HepG2 (cell line): ENCODE results near the gene CTDNEP1. TPM values are rescaled to one million over a fixed set of nuclear protein-coding genes. Genes with fewer than 3 reads are reported as not detected.

Source experiments
- BORCS8-MEF2B ChIP-seq: sonication (generic); formaldehyde crosslinking; IDR thresholded peaks from 2 replicates; pipeline ENCODE4 v1.8.0; 2022; ENCODE audit warnings: mild to moderate bottlenecking, missing genetic modification reagents
- CBX1 ChIP-seq: IDR thresholded peaks from one replicate; pipeline ENCODE4 v1.6.1; 2016; ENCODE audit warnings: antibody characterized with exemption, low read depth
- HDAC1 ChIP-seq: sonication (generic); formaldehyde crosslinking; IDR thresholded peaks from 2 replicates; pipeline ENCODE4 v1.5.1; 2020; ENCODE audit warnings: mild to moderate bottlenecking, missing genetic modification reagents
- HDAC6 ChIP-seq: fragments of 200-600 bp; sonication (generic); IDR thresholded peaks from 2 replicates; pipeline ENCODE4 v1.7.0; 2017; ENCODE audit warnings: mild to moderate bottlenecking, antibody characterized with exemption, low read length, low read depth
- KAT7 ChIP-seq: IDR thresholded peaks from 2 replicates; pipeline ENCODE4 v1.6.1; 2018; ENCODE audit warnings: borderline replicate concordance, missing compliant biosample characterization
- KDM4B ChIP-seq: sonication (generic); formaldehyde crosslinking; IDR thresholded peaks from 2 replicates; pipeline ENCODE4 v1.4.0; 2020; ENCODE audit warnings: missing genetic modification reagents
- KLF16 ChIP-seq, 2 experiments: sonication (generic) in 1 of 2; formaldehyde crosslinking in 1 of 2; IDR thresholded peaks; 2 replicates each; pipeline versions ENCODE4 v1.6.1 to v1.8.0; 2016 to 2023; ENCODE audit warnings: missing genetic modification reagents in 2 of 2, missing compliant biosample characterization in 1 of 2
- MAFG ChIP-seq: sonication (generic); formaldehyde crosslinking; IDR thresholded peaks from 2 replicates; pipeline ENCODE4 v1.5.1; 2020; ENCODE audit warnings: mild to moderate bottlenecking, missing genetic modification reagents
- NFE2L2 ChIP-seq: fragments of 150-350 bp; IDR thresholded peaks from 2 replicates; pipeline ENCODE4 v1.6.1; 2014; ENCODE audit warnings: low read length
- PCBP1 ChIP-seq: fragments of 200-400 bp; formaldehyde crosslinking; IDR thresholded peaks from 2 replicates; pipeline ENCODE4 v1.6.1; 2017; ENCODE audit warnings: mild to moderate bottlenecking, low read depth, low read length, borderline replicate concordance
- PRMT3 ChIP-seq: sonication (generic); formaldehyde crosslinking; IDR thresholded peaks from 2 replicates; pipeline ENCODE4 v1.8.1; 2022; ENCODE audit warnings: low read depth, mild to moderate bottlenecking, moderate library complexity, missing genetic modification reagents, borderline replicate concordance
- SOX6 ChIP-seq, 2 experiments: fragments of 450-650 bp in 1 of 2; sonication (generic) in 1 of 2; formaldehyde crosslinking in 1 of 2; IDR thresholded peaks; 2 replicates each; pipeline versions ENCODE4 v1.4.0 to v1.6.1; 2017 to 2020; ENCODE audit warnings: antibody characterized with exemption in 1 of 2, mild to moderate bottlenecking in 1 of 2, missing genetic modification reagents in 1 of 2
- TAF1 ChIP-seq: sonication (generic); formaldehyde crosslinking; IDR thresholded peaks from 2 replicates; pipeline ENCODE4 v1.4.0; 2020; ENCODE audit warnings: missing genetic modification reagents
- TAF15 ChIP-seq: fragments of 200-400 bp; formaldehyde crosslinking; IDR thresholded peaks from one replicate; pipeline ENCODE4 v1.6.1; 2018; ENCODE audit warnings: mild to moderate bottlenecking, low read depth, low read length; ENCODE audit not compliant: poor library complexity, severe bottlenecking
- ZBTB37 ChIP-seq: sonication (generic); formaldehyde crosslinking; IDR thresholded peaks from 2 replicates; pipeline ENCODE4 v1.4.0; 2020; ENCODE audit warnings: mild to moderate bottlenecking, missing genetic modification reagents
- ZFAT ChIP-seq: sonication (generic); formaldehyde crosslinking; conservative IDR thresholded peaks from 2 replicates; pipeline ENCODE4 v1.8.1; 2023; ENCODE audit warnings: missing genetic modification reagents, inconsistent platforms
- ZNF337 ChIP-seq: sonication (generic); formaldehyde crosslinking; IDR thresholded peaks from 2 replicates; pipeline ENCODE4 v1.5.1; 2020; ENCODE audit warnings: missing genetic modification reagents, low read depth, mild to moderate bottlenecking, borderline replicate concordance
- ZSCAN12 ChIP-seq: sonication (generic); formaldehyde crosslinking; IDR thresholded peaks from 2 replicates; pipeline ENCODE4 v1.9.0; 2021; ENCODE audit warnings: mild to moderate bottlenecking, missing genetic modification reagents
- ZSCAN30 ChIP-seq: sonication (generic); formaldehyde crosslinking; IDR thresholded peaks from 2 replicates; pipeline ENCODE4 v1.5.0; 2020; ENCODE audit warnings: mild to moderate bottlenecking, missing genetic modification reagents
- ZSCAN9 ChIP-seq: IDR thresholded peaks from 2 replicates; pipeline ENCODE4 v1.6.1; 2016; ENCODE audit warnings: borderline replicate concordance
- polyA plus RNA-seq, 8 experiments: library from polyadenylated mRNA; depleted of rRNA in 3 of 8; stranded (reverse) in 7 of 8; unstranded in 1 of 8; fragments of >200 nt; fragmentation: Illumina TruSeq in 4 of 8; extraction: Trizol in 4 of 8; gene quantifications; 2 replicates each; pipeline versions ENCODE4 v1.2.1 to v1.2.3, GENCODE V29; 2011 to 2016; ENCODE audit warnings: low read depth in 4 of 8, missing spikeins in 1 of 8, mixed read lengths in 1 of 8; ENCODE audit not compliant: insufficient read depth in 1 of 8
- total RNA-seq, 5 experiments: library from RNA; depleted of rRNA; stranded (reverse); fragments of >200 nt; fragmentation: Illumina TruSeq; extraction: Trizol; gene quantifications; 2 replicates each; pipeline ENCODE4 v1.2.3, GENCODE V29; 2016; ENCODE audit warnings: low read depth in 1 of 5
- TF ChIP-seq, protein P1 (sequence below): IDR thresholded peaks from 2 replicates; pipeline ENCODE4 v1.6.1; 2016; ENCODE audit warnings: control low read depth
- TF ChIP-seq, protein P2 (sequence below): sonication (generic); formaldehyde crosslinking; IDR thresholded peaks from 2 replicates; pipeline ENCODE4 v1.4.0; 2020; ENCODE audit warnings: mild to moderate bottlenecking, missing genetic modification reagents
- TF ChIP-seq, protein P3 (sequence below): sonication (generic); formaldehyde crosslinking; IDR thresholded peaks from 2 replicates; pipeline ENCODE4 v1.5.0; 2020; ENCODE audit warnings: mild to moderate bottlenecking, missing genetic modification reagents, borderline replicate concordance

The CTDNEP1 gene
- total and polyA plus RNA-seq, 2 of the 13 experiments (the other 11 are each of a cell fraction or from before 2014, with no cell fraction given), result 19.8 to 118 TPM

DNA sequence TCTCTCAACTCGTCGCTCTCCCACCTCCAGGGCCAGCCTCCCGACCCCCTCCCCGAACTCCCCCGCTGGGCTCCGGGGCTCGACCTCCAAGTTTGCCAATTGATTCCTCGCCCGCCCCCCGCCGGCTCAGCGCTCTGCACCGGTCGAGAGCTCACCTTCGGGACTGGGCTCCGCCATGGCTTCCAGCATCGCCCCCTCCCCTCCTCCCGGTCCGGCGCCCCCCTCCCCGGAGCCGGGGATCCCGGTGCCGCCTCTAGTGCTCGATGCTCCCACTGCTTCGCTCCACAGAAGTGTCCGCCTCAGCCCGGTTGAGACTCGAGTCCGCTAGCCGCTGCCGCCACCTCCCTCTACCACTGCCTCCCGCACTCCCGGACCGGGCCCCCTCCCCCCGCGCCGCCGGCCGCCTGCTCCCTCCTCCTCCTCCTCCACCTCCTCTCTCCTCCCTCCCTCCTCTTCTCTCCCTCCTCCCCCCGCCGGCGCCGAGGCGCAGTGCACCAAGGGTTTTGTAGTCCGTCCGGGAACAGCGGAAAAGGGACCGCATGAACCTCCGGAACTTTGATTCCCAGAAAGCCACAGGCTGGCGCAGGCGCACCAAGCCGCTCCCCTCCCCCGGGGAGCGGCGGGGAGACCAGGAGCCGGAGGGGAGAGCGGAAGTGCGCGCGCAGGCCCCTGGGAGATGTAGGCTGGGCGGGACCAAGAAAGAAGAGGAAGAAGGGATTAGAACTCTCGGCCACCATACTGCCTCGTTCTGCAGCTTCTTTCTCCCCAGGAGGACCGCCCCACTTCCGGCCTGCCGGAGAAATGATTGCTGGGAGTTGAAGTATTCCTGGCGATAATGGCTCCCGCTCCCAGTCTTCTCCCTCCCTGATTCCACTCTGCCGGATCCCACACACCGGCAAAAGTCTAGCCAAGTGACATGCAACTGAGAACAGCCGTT, 12.2 kb downstream of the CTDNEP1 start, which contains the start of gene PHF23 (continued):
- TF ChIP-seq, protein P1, sequence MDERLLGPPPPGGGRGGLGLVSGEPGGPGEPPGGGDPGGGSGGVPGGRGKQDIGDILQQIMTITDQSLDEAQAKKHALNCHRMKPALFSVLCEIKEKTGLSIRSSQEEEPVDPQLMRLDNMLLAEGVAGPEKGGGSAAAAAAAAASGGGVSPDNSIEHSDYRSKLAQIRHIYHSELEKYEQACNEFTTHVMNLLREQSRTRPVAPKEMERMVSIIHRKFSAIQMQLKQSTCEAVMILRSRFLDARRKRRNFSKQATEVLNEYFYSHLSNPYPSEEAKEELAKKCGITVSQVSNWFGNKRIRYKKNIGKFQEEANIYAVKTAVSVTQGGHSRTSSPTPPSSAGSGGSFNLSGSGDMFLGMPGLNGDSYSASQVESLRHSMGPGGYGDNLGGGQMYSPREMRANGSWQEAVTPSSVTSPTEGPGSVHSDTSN (CRISPR knock-in tag), result no peak
- TF ChIP-seq ZFAT (CRISPR knock-in tag), result no peak
- no peak for TF ChIP-seq ZBTB37 (CRISPR knock-in tag)
- TF ChIP-seq ZSCAN12, result no peak
- peak; percentile 56 for TF ChIP-seq HDAC1 (CRISPR knock-in tag)
- TF ChIP-seq KDM4B (CRISPR knock-in tag), result no peak
- TF ChIP-seq SOX6 (IDR thresholded peaks at IDR 0.05), result no peak
- TF ChIP-seq SOX6 (CRISPR knock-in tag; IDR thresholded peaks at IDR 0.05), result peak; percentile 53
- no peak for TF ChIP-seq MAFG
- TF ChIP-seq, protein P2, sequence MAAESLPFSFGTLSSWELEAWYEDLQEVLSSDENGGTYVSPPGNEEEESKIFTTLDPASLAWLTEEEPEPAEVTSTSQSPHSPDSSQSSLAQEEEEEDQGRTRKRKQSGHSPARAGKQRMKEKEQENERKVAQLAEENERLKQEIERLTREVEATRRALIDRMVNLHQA (CRISPR knock-in tag), result no peak
- TF ChIP-seq HDAC6, result no peak
- TF ChIP-seq KAT7, result peak; percentile 95; the same call in 1 of the 2 replicates
- no peak for TF ChIP-seq CBX1
- TF ChIP-seq ZSCAN9, result no peak
- TF ChIP-seq, protein P3, sequence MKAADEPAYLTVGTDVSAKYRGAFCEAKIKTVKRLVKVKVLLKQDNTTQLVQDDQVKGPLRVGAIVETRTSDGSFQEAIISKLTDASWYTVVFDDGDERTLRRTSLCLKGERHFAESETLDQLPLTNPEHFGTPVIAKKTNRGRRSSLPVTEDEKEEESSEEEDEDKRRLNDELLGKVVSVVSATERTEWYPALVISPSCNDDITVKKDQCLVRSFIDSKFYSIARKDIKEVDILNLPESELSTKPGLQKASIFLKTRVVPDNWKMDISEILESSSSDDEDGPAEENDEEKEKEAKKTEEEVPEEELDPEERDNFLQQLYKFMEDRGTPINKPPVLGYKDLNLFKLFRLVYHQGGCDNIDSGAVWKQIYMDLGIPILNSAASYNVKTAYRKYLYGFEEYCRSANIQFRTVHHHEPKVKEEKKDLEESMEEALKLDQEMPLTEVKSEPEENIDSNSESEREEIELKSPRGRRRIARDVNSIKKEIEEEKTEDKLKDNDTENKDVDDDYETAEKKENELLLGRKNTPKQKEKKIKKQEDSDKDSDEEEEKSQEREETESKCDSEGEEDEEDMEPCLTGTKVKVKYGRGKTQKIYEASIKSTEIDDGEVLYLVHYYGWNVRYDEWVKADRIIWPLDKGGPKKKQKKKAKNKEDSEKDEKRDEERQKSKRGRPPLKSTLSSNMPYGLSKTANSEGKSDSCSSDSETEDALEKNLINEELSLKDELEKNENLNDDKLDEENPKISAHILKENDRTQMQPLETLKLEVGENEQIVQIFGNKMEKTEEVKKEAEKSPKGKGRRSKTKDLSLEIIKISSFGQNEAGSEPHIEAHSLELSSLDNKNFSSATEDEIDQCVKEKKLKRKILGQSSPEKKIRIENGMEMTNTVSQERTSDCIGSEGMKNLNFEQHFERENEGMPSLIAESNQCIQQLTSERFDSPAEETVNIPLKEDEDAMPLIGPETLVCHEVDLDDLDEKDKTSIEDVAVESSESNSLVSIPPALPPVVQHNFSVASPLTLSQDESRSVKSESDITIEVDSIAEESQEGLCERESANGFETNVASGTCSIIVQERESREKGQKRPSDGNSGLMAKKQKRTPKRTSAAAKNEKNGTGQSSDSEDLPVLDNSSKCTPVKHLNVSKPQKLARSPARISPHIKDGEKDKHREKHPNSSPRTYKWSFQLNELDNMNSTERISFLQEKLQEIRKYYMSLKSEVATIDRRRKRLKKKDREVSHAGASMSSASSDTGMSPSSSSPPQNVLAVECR (CRISPR knock-in tag), result peak; percentile 81; the same call in 1 of the 2 replicates
- 0 out of 2 replicates have a peak, but pooled peaks have one; percentile 40 for TF ChIP-seq ZNF337
- TF ChIP-seq NFE2L2, result no peak
- TF ChIP-seq PCBP1, result peak; percentile 96
- TF ChIP-seq BORCS8-MEF2B, result peak; percentile 54; the same call in 1 of the 2 replicates
- TF ChIP-seq TAF1 (CRISPR knock-in tag), result peak; percentile 64
- no peak for TF ChIP-seq TAF15
- TF ChIP-seq ZSCAN30 (CRISPR knock-in tag), result no peak
- TF ChIP-seq KLF16 (CRISPR knock-in tag; IDR thresholded peaks at IDR 0.05), result peak in 1 of 2 experiments; percentile 61; a peak in 2 of 4 replicates
- TF ChIP-seq PRMT3 (CRISPR knock-in tag), result no peak
